Measurements from ENCODE around the gene G6PD. TPM values are rescaled to one million over a fixed set of nuclear protein-coding genes. Genes with fewer than 3 reads are reported as not detected.
A peak's percentile ranks its signal among the peaks of the same experiment; 100 is the strongest.
"Not testable (repeated sequence)": the region's sequence is repeated elsewhere in the genome, so short reads cannot be mapped to it uniquely, and the experiment has no call there.

Gene G6PD
- total and polyA plus RNA-seq, 2 donors (not counting 3 experiments of a cell fraction or from before 2014, with no cell fraction given) = 155 to 159 TPM

- H3K27ac ChIP-seq (ENCODE audit: insufficient read depth, low read depth, low read length); H3K9me3 ChIP-seq (replicated peaks; ENCODE audit: control insufficient read depth, insufficient read depth, low read length); H3K9ac ChIP-seq (replicated peaks; ENCODE audit: extremely low read depth, insufficient read depth, low read length); H3K79me2 ChIP-seq (ENCODE audit: control insufficient read depth, insufficient read depth, low read length); H3K4me2 ChIP-seq (ENCODE audit: insufficient read depth, low read length); H3K27me3 ChIP-seq (ENCODE audit: control insufficient read depth in 2 of 2, insufficient read depth in 2 of 2, low read length in 2 of 2); H3K4me3 ChIP-seq (replicated peaks in 1 of 3; ENCODE audit: insufficient read depth in 1 of 3, low read depth in 1 of 3, low read length in 3 of 3); POLR2A ChIA-PET; dilution Hi-C loops (cut with MboI; ENCODE audit: extremely low pct_ligation_motif_present, low sequenced_read_pairs); BruUV-seq (replicated peaks); H3K4me1 ChIP-seq (ENCODE audit: control insufficient read depth, extremely low read depth, insufficient read depth, low read length); H2AFZ ChIP-seq (ENCODE audit: low read depth, low read length); CTCF ChIA-PET; H3K9me1 ChIP-seq (replicated peaks; ENCODE audit: control insufficient read depth, extremely low read depth, insufficient read depth, low read length); H4K20me1 ChIP-seq (replicated peaks; ENCODE audit: control insufficient read depth, extremely low read depth, insufficient read depth, low read length); intact Hi-C loops (cut with micrococcal nuclease); DNase-seq (ENCODE audit: low read depth, low spot score); FAIRE-seq; H3K36me3 ChIP-seq (ENCODE audit: control insufficient read depth in 2 of 2, extremely low read depth in 1 of 2, insufficient read depth in 2 of 2, low read length in 2 of 2): not testable (repeated sequence)
Observed at GRCh38 chrX:154560326-154560725, 13.7 kb upstream of the G6PD start.

- H3K27ac ChIP-seq (ENCODE audit: insufficient read depth, low read depth, low read length); intact Hi-C loops (cut with micrococcal nuclease); H3K36me3 ChIP-seq (ENCODE audit: control insufficient read depth in 2 of 2, extremely low read depth in 1 of 2, insufficient read depth in 2 of 2, low read length in 2 of 2); BruUV-seq (replicated peaks); H4K20me1 ChIP-seq (replicated peaks; ENCODE audit: control insufficient read depth, extremely low read depth, insufficient read depth, low read length); FAIRE-seq; H2AFZ ChIP-seq (ENCODE audit: low read depth, low read length); H3K9me1 ChIP-seq (replicated peaks; ENCODE audit: control insufficient read depth, extremely low read depth, insufficient read depth, low read length); POLR2A ChIA-PET; H3K27me3 ChIP-seq (ENCODE audit: control insufficient read depth in 2 of 2, insufficient read depth in 2 of 2, low read length in 2 of 2); dilution Hi-C loops (cut with MboI; ENCODE audit: extremely low pct_ligation_motif_present, low sequenced_read_pairs); H3K4me1 ChIP-seq (ENCODE audit: control insufficient read depth, extremely low read depth, insufficient read depth, low read length); CTCF ChIA-PET; DNase-seq (ENCODE audit: low read depth, low spot score); H3K4me3 ChIP-seq (replicated peaks in 1 of 3; ENCODE audit: insufficient read depth in 1 of 3, low read depth in 1 of 3, low read length in 3 of 3); H3K9me3 ChIP-seq (replicated peaks; ENCODE audit: control insufficient read depth, insufficient read depth, low read length); H3K4me2 ChIP-seq (ENCODE audit: insufficient read depth, low read length); H3K79me2 ChIP-seq (ENCODE audit: control insufficient read depth, insufficient read depth, low read length); H3K9ac ChIP-seq (replicated peaks; ENCODE audit: extremely low read depth, insufficient read depth, low read length): not testable (repeated sequence)
Observed at GRCh38 chrX:154558896-154559295, 12.2 kb upstream of the G6PD start.

GRCh38 chrX:154558060-154558690, 11.5 kb upstream of the G6PD start:
- not testable (repeated sequence) for DNase-seq (ENCODE audit: low read depth, low spot score)

DNA sequence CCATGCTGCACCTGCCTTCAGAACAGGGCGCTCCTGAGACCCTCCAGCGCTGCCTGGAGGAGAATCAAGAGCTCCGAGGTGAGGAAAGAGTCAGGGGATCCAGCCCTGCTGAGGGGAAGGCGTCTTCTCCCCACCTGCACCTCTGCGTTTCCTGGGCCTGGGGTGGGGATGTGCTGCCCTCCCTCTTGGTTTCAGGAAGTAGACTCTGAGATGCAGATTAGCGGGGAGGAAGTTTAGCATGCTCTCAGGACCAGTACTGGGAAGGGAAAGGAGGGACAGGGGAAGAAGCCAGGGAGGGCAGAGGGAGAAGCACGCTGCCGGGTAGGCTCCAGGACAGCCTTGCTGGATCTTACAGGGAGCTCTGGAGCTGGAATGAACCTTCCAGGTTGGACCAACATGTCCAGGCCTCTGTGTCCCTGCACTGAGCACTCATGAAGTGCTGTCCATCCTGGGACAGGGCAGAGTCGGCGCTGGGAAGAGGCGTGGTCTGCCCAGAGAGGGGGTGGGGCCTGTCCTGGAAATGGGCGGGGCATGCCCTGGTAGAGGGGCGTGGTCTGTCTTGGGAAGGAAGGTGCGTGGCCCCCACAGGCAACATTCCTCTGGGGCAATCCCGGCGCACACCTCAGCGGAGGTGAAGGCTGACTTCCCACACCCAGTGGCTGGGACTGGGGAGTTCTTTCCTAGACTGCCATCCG, 5.6 kb upstream of the G6PD start:
- H3K4me1 ChIP-seq (ENCODE audit: control insufficient read depth, extremely low read depth, insufficient read depth, low read length); DNase-seq (ENCODE audit: low read depth, low spot score); H3K9me1 ChIP-seq (replicated peaks; ENCODE audit: control insufficient read depth, extremely low read depth, insufficient read depth, low read length); intact Hi-C loops (cut with micrococcal nuclease); H3K27me3 ChIP-seq (ENCODE audit: control insufficient read depth in 2 of 2, insufficient read depth in 2 of 2, low read length in 2 of 2); H3K27ac ChIP-seq (ENCODE audit: insufficient read depth, low read depth, low read length); CTCF ChIA-PET; H4K20me1 ChIP-seq (replicated peaks; ENCODE audit: control insufficient read depth, extremely low read depth, insufficient read depth, low read length); H3K4me3 ChIP-seq (replicated peaks in 1 of 3; ENCODE audit: insufficient read depth in 1 of 3, low read depth in 1 of 3, low read length in 3 of 3); dilution Hi-C loops (cut with MboI; ENCODE audit: extremely low pct_ligation_motif_present, low sequenced_read_pairs); BruUV-seq (replicated peaks); H3K9me3 ChIP-seq (replicated peaks; ENCODE audit: control insufficient read depth, insufficient read depth, low read length); H3K4me2 ChIP-seq (ENCODE audit: insufficient read depth, low read length); POLR2A ChIA-PET; H2AFZ ChIP-seq (ENCODE audit: low read depth, low read length); H3K9ac ChIP-seq (replicated peaks; ENCODE audit: extremely low read depth, insufficient read depth, low read length): not testable (repeated sequence)
- Histone ChIP-seq H3K36me3 (ENCODE audit: control insufficient read depth in 2 of 2, extremely low read depth in 1 of 2, insufficient read depth in 2 of 2, low read length in 2 of 2) (peaks cover 0 to 14% of the 10 kb centered on the region in 2 experiments), H3K79me2 (ENCODE audit: control insufficient read depth, insufficient read depth, low read length) (peaks cover 28% of the 10 kb centered on the region)
- peak; percentile 73 for FAIRE-seq

More at GRCh38 chrX:154558060-154558690, 11.5 kb upstream of the G6PD start:
- H3K79me2 ChIP-seq (ENCODE audit: control insufficient read depth, insufficient read depth, low read length); H3K4me2 ChIP-seq (ENCODE audit: insufficient read depth, low read length); dilution Hi-C loops (cut with MboI; ENCODE audit: extremely low pct_ligation_motif_present, low sequenced_read_pairs); H4K20me1 ChIP-seq (replicated peaks; ENCODE audit: control insufficient read depth, extremely low read depth, insufficient read depth, low read length); BruUV-seq (replicated peaks); H3K9me3 ChIP-seq (replicated peaks; ENCODE audit: control insufficient read depth, insufficient read depth, low read length); H3K27me3 ChIP-seq (ENCODE audit: control insufficient read depth in 2 of 2, insufficient read depth in 2 of 2, low read length in 2 of 2); H3K27ac ChIP-seq (ENCODE audit: insufficient read depth, low read depth, low read length); H3K4me1 ChIP-seq (ENCODE audit: control insufficient read depth, extremely low read depth, insufficient read depth, low read length); H3K4me3 ChIP-seq (replicated peaks in 1 of 3; ENCODE audit: insufficient read depth in 1 of 3, low read depth in 1 of 3, low read length in 3 of 3); intact Hi-C loops (cut with micrococcal nuclease); POLR2A ChIA-PET; CTCF ChIA-PET; H2AFZ ChIP-seq (ENCODE audit: low read depth, low read length); H3K9me1 ChIP-seq (replicated peaks; ENCODE audit: control insufficient read depth, extremely low read depth, insufficient read depth, low read length); H3K9ac ChIP-seq (replicated peaks; ENCODE audit: extremely low read depth, insufficient read depth, low read length); FAIRE-seq: not testable (repeated sequence)
- H3K36me3 ChIP-seq (ENCODE audit: control insufficient read depth in 2 of 2, extremely low read depth in 1 of 2, insufficient read depth in 2 of 2, low read length in 2 of 2) = peaks cover 0 to 13% of the 10 kb centered on the region in 2 experiments
